GM13977 (cell line): ENCODE measurements around the gene POLDIP3.

Experiments used
- DNase-seq: peaks from one replicate; pipeline ENCODE4 v3.0.0; 2012; ENCODE audit warnings: low spot score
- CTCF ChIP-seq: IDR thresholded peaks from 2 replicates; pipeline ENCODE4 v1.5.1; 2012; ENCODE audit warnings: mild to moderate bottlenecking, control low read depth; ENCODE audit not compliant: insufficient read depth; ENCODE audit errors: extremely low read depth, missing control alignments
- in situ Hi-C: fragments of 300-500 bp; cut with MboI; formaldehyde crosslinking; loops from one replicate; pipeline ENCODE4 v1.12.0; 2022; ENCODE audit warnings: low sequenced_read_pairs, low pct_unique_long_range_greater_than_20kb, mixed read lengths, inconsistent platforms; ENCODE audit not compliant: unreplicated experiment

Gene POLDIP3

GRCh38 chr22:42633013-42633412, 18.3 kb upstream of the POLDIP3 start:
- no peak for DNase-seq
- TF ChIP-seq CTCF: no peak
- in situ Hi-C loops: no loop called here

GRCh38 chr22:42632096-42632495, 17.4 kb upstream of the POLDIP3 start:
- TF ChIP-seq CTCF: peak; percentile 19
- in situ Hi-C loops: no loop called here
- no peak for DNase-seq

- no peak for DNase-seq
- in situ Hi-C loops: no loop called here
- no peak for TF ChIP-seq CTCF
These were observed 16.4 kb upstream of the POLDIP3 start for GRCh38 chr22:42630901-42631602.

GRCh38 chr22:42630211-42630610, 15.5 kb upstream of the POLDIP3 start:
- no peak for DNase-seq
- no peak for TF ChIP-seq CTCF
- in situ Hi-C loops: no loop called here

- in situ Hi-C loops: no loop called here
- DNase-seq: no peak
- no peak for TF ChIP-seq CTCF
These were observed 13.3 kb upstream of the POLDIP3 start for GRCh38 chr22:42627981-42628380.

- TF ChIP-seq CTCF: no peak
- DNase-seq: no peak
- in situ Hi-C loops: no loop called here
These were observed 12.4 kb upstream of the POLDIP3 start for GRCh38 chr22:42626951-42627625.
